GM21619 (cell line): ENCODE data around the gene PAK2.
"Not testable (repeated sequence)": the region's sequence is repeated elsewhere in the genome, so short reads cannot be mapped to it uniquely, and the experiment has no call there.

Source experiments
- ATAC-seq: cut with Tn5 transposase; IDR thresholded peaks from one replicate; pipeline ENCODE4 v1.9.1; 2021; ENCODE audit not compliant: unreplicated experiment

Gene PAK2

GRCh38 chr3:196736670-196737374 is 2.8 kb upstream of the PAK2 start:
- ATAC-seq: no peak

- no peak for ATAC-seq
These were observed 2.0 kb upstream of the PAK2 start for GRCh38 chr3:196737655-196738054.

- peak; percentile 4 for ATAC-seq
These were observed 1.0 kb downstream of the PAK2 start for GRCh38 chr3:196740481-196741248.

- ATAC-seq: no peak
These were observed 1.7 kb downstream of the PAK2 start for GRCh38 chr3:196741249-196741889.

GRCh38 chr3:196743569-196743968 is 3.9 kb downstream of the PAK2 start:
- not testable (repeated sequence) for ATAC-seq

GRCh38 chr3:196749125-196749524 is 9.5 kb downstream of the PAK2 start:
- no peak for ATAC-seq

- no peak for ATAC-seq
These were observed 13.5 kb downstream of the PAK2 start for GRCh38 chr3:196753201-196753600.

- ATAC-seq: no peak
These were observed 14.7 kb downstream of the PAK2 start for GRCh38 chr3:196754091-196754981.

GRCh38 chr3:196756732-196757131 is 17.1 kb downstream of the PAK2 start:
- no peak for ATAC-seq

GRCh38 chr3:196757876-196758739 is 18.5 kb downstream of the PAK2 start:
- no peak for ATAC-seq

GRCh38 chr3:196763179-196763578 is 23.5 kb downstream of the PAK2 start:
- no peak for ATAC-seq

GRCh38 chr3:196765454-196765853 is 25.8 kb downstream of the PAK2 start:
- ATAC-seq: no peak

GRCh38 chr3:196771067-196771466 is 31.4 kb downstream of the PAK2 start:
- ATAC-seq: no peak

GRCh38 chr3:196772102-196772501 is 32.4 kb downstream of the PAK2 start:
- ATAC-seq: no peak

GRCh38 chr3:196772897-196773296 is 33.2 kb downstream of the PAK2 start:
- no peak for ATAC-seq

- ATAC-seq: no peak
These were observed 34.6 kb downstream of the PAK2 start for GRCh38 chr3:196774191-196774820.

GRCh38 chr3:196774848-196775422 is 35.3 kb downstream of the PAK2 start:
- no peak for ATAC-seq

GRCh38 chr3:196775938-196776337 is 36.3 kb downstream of the PAK2 start:
- ATAC-seq: no peak

- no peak for ATAC-seq
These were observed 38.2 kb downstream of the PAK2 start for GRCh38 chr3:196777836-196778235.
